HEK293 (cell line): ENCODE results near the gene GOLGA8B.

Source experiments
- KLF17 ChIP-seq: fragments of 450-650 bp; formaldehyde crosslinking; IDR thresholded peaks from 2 replicates; pipeline ENCODE4 v1.5.1; 2016; ENCODE audit warnings: missing biosample characterization, missing genetic modification characterization
- ZNF18 ChIP-seq: fragments of 450-650 bp; formaldehyde crosslinking; IDR thresholded peaks from 2 replicates; pipeline ENCODE4 v1.5.1; 2016; ENCODE audit warnings: missing biosample characterization, missing genetic modification characterization
- ZNF184 ChIP-seq: fragments of 450-650 bp; IDR thresholded peaks from 2 replicates; pipeline ENCODE4 v1.5.1; 2018; ENCODE audit warnings: missing biosample characterization, mild to moderate bottlenecking, missing genetic modification characterization
- TF ChIP-seq, protein P1 (sequence below): fragments of 450-650 bp; formaldehyde crosslinking; IDR thresholded peaks from 2 replicates; pipeline ENCODE4 v1.5.1; 2016; ENCODE audit warnings: missing biosample characterization, missing genetic modification characterization

GRCh38 chr15:34609102-34610057 lies 25.9 kb upstream of the GOLGA8B start:
- no peak for TF ChIP-seq ZNF18
- TF ChIP-seq ZNF184: no peak
- TF ChIP-seq KLF17: no peak
- TF ChIP-seq, protein P1, sequence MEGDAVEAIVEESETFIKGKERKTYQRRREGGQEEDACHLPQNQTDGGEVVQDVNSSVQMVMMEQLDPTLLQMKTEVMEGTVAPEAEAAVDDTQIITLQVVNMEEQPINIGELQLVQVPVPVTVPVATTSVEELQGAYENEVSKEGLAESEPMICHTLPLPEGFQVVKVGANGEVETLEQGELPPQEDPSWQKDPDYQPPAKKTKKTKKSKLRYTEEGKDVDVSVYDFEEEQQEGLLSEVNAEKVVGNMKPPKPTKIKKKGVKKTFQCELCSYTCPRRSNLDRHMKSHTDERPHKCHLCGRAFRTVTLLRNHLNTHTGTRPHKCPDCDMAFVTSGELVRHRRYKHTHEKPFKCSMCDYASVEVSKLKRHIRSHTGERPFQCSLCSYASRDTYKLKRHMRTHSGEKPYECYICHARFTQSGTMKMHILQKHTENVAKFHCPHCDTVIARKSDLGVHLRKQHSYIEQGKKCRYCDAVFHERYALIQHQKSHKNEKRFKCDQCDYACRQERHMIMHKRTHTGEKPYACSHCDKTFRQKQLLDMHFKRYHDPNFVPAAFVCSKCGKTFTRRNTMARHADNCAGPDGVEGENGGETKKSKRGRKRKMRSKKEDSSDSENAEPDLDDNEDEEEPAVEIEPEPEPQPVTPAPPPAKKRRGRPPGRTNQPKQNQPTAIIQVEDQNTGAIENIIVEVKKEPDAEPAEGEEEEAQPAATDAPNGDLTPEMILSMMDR (tag by site-specific recombination): no peak
